Measurements from ENCODE around the gene SRGAP1. TPM values are rescaled to one million over a fixed set of nuclear protein-coding genes. Genes with fewer than 3 reads are reported as not detected.

SRGAP1 gene
- total RNA-seq, 1 experiment from 2014 or later, result 26.8 TPM

DNA sequence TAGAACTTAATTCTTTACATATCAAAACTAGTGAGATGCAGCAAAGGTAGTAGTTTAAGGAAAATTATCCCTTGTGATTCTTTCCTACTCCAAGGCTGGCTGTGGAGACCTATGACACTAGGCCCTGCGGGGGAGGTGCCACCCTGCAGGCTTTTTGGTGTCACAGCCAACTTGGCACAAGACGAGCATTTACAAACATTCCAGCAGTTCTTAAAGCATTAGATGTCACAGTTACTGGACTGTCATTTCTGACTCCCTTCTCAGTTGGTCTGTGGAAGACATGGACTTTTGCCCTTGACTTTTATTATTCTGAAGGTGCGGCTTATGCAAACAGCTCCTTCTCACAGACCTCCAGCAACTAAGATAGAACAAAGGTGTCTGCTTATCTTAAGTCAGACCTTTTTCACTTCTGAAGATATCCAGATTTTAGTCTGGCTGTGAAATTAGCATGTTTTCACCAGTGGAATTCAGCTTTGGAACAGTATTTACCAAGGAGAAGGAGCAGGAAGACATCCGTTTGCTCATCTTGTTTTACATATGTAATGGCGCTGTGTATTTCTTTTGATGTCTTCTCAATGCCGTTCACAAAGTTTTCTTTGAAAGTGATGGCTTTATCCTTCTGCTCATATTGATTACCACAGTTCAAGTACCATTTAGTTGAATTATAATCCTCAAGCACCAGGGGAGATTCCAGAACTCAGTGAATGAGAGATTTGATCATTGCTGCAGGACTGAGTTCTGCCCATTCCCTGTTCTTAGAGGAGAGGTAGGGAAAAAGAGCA, 17.9 kb downstream of the SRGAP1 start:
- no peaks in the 10 kb centered on the region for H3K9me3 ChIP-seq (ENCODE audit: control insufficient read depth, insufficient read depth, low read depth, low read length)
- DNase-seq (ENCODE audit: low read depth, low spot score) (peak; percentile 67), ATAC-seq (peak; percentile 93)
- no TSS peak for BruUV-seq (replicated peaks)
- H3K27ac ChIP-seq (ENCODE audit: low read length), result peak overlapping the region; percentile 93
- ChIA-PET CTCF (interaction anchor here (0.7 kb wide), 1 partner anchor 408 kb away, joined by 5 read pairs; no protein-coding TSS in a partner anchor), POLR2A (no interaction called here)
- in situ Hi-C loops (cut with HindIII; ENCODE audit: low pct_unique_long_range_greater_than_20kb, low sequenced_read_pairs), result no loop called here
- no peaks in the 10 kb centered on the region for H3K36me3 ChIP-seq (ENCODE audit: control insufficient read depth, insufficient read depth, low read length)
- H3K27me3 ChIP-seq (ENCODE audit: control insufficient read depth, insufficient read depth, low read length), result no peaks in the 10 kb centered on the region
- TF ChIP-seq, protein P1, sequence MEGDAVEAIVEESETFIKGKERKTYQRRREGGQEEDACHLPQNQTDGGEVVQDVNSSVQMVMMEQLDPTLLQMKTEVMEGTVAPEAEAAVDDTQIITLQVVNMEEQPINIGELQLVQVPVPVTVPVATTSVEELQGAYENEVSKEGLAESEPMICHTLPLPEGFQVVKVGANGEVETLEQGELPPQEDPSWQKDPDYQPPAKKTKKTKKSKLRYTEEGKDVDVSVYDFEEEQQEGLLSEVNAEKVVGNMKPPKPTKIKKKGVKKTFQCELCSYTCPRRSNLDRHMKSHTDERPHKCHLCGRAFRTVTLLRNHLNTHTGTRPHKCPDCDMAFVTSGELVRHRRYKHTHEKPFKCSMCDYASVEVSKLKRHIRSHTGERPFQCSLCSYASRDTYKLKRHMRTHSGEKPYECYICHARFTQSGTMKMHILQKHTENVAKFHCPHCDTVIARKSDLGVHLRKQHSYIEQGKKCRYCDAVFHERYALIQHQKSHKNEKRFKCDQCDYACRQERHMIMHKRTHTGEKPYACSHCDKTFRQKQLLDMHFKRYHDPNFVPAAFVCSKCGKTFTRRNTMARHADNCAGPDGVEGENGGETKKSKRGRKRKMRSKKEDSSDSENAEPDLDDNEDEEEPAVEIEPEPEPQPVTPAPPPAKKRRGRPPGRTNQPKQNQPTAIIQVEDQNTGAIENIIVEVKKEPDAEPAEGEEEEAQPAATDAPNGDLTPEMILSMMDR (IDR thresholded peaks at IDR 0.05), result no peak
- TF ChIP-seq TCF7L2 (IDR thresholded peaks at IDR 0.05; ENCODE audit: low read depth, low read length) (peak; percentile 90), POLR2AphosphoS5 (IDR thresholded peaks at IDR 0.05; ENCODE audit: low read depth, low read length) (peak; percentile 88), SIN3A (IDR thresholded peaks at IDR 0.05; ENCODE audit: borderline replicate concordance, insufficient read depth, low read depth, low read length) (0 out of 2 replicates have a peak, but pooled peaks have one; percentile 78)
- H3K4me1 ChIP-seq (ENCODE audit: control insufficient read depth, insufficient read depth, low read length), result peaks cover 77% of the 10 kb centered on the region
- H3K4me3 ChIP-seq (ENCODE audit: low read depth in 2 of 2, low read length in 2 of 2), result peak overlapping the region; percentile 8 to 43; a peak in 3 of 4 replicates
- intact Hi-C loops (cut with micrococcal nuclease; ENCODE audit: unreplicated experiment), result loop anchor here (5.0 kb wide), 1 partner anchor 55 kb away; no protein-coding TSS in a partner anchor

DNA sequence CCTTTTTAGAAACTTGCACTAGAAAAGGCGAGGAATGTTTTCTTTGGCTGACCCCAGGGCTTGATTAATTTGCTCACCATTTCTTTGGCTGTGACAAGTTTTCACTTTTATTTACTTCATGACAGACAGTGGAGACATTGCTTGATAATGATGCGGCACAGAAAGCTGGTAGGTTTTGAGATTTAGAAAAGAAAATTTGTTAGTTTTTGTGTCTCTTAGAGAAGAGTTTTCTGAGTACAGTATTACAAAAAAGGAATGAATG, 18.4 kb downstream of the SRGAP1 start:
- no TSS peak for BruUV-seq (replicated peaks)
- intact Hi-C loops (cut with micrococcal nuclease; ENCODE audit: unreplicated experiment) (loop anchor here (5.0 kb wide), 1 partner anchor 54 kb away; no protein-coding TSS in a partner anchor), in situ Hi-C loops (cut with HindIII; ENCODE audit: low pct_unique_long_range_greater_than_20kb, low sequenced_read_pairs) (no loop called here)
- ATAC-seq (no peak), DNase-seq (ENCODE audit: low read depth, low spot score) (no peak)
- Histone ChIP-seq H3K4me3 (ENCODE audit: low read depth in 2 of 2, low read length in 2 of 2) (peak overlapping the region in 1 of 2 experiments; percentile 43; a peak in 2 of 4 replicates), H3K27ac (ENCODE audit: low read length) (peak overlapping the region; percentile 93), H3K36me3 (ENCODE audit: control insufficient read depth, insufficient read depth, low read length) (no peaks in the 10 kb centered on the region), H3K9me3 (ENCODE audit: control insufficient read depth, insufficient read depth, low read depth, low read length) (no peaks in the 10 kb centered on the region), H3K4me1 (ENCODE audit: control insufficient read depth, insufficient read depth, low read length) (peaks cover 72% of the 10 kb centered on the region), H3K27me3 (ENCODE audit: control insufficient read depth, insufficient read depth, low read length) (no peaks in the 10 kb centered on the region)
- ChIA-PET POLR2A (no interaction called here), CTCF (interaction anchor here (0.7 kb wide), 1 partner anchor 408 kb away, joined by 5 read pairs; no protein-coding TSS in a partner anchor)
- TF ChIP-seq TCF7L2 (IDR thresholded peaks at IDR 0.05; ENCODE audit: low read depth, low read length) (no peak), POLR2AphosphoS5 (IDR thresholded peaks at IDR 0.05; ENCODE audit: low read depth, low read length) (no peak), SIN3A (IDR thresholded peaks at IDR 0.05; ENCODE audit: borderline replicate concordance, insufficient read depth, low read depth, low read length) (no peak)
- TF ChIP-seq, protein P2, sequence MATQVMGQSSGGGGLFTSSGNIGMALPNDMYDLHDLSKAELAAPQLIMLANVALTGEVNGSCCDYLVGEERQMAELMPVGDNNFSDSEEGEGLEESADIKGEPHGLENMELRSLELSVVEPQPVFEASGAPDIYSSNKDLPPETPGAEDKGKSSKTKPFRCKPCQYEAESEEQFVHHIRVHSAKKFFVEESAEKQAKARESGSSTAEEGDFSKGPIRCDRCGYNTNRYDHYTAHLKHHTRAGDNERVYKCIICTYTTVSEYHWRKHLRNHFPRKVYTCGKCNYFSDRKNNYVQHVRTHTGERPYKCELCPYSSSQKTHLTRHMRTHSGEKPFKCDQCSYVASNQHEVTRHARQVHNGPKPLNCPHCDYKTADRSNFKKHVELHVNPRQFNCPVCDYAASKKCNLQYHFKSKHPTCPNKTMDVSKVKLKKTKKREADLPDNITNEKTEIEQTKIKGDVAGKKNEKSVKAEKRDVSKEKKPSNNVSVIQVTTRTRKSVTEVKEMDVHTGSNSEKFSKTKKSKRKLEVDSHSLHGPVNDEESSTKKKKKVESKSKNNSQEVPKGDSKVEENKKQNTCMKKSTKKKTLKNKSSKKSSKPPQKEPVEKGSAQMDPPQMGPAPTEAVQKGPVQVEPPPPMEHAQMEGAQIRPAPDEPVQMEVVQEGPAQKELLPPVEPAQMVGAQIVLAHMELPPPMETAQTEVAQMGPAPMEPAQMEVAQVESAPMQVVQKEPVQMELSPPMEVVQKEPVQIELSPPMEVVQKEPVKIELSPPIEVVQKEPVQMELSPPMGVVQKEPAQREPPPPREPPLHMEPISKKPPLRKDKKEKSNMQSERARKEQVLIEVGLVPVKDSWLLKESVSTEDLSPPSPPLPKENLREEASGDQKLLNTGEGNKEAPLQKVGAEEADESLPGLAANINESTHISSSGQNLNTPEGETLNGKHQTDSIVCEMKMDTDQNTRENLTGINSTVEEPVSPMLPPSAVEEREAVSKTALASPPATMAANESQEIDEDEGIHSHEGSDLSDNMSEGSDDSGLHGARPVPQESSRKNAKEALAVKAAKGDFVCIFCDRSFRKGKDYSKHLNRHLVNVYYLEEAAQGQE (IDR thresholded peaks at IDR 0.05; ENCODE audit: insufficient read depth in 1 of 2, low read depth in 2 of 2, low read length in 1 of 2), result no peak
- TF ChIP-seq, protein P1 (IDR thresholded peaks at IDR 0.05), result no peak
